NCI-H1436 treated with DMSO at 0.1 percent for 48 hours (cell line): Measurements from ENCODE around the gene ZRANB3.
"Not testable (repeated sequence)": the region's sequence is repeated elsewhere in the genome, so short reads cannot be mapped to it uniquely, and the experiment has no call there.

Experiments
- DNase-seq: peaks from one replicate; lab custom pipeline; 2025; lab: John Stamatoyannopoulos, UW

ZRANB3 gene

GRCh38 chr2:135530313-135531230, at the start of gene ZRANB3:
Gene ZRANB3, minus strand, starts transcription at chr2:135531218.
- peak; percentile 96 for DNase-seq

DNA sequence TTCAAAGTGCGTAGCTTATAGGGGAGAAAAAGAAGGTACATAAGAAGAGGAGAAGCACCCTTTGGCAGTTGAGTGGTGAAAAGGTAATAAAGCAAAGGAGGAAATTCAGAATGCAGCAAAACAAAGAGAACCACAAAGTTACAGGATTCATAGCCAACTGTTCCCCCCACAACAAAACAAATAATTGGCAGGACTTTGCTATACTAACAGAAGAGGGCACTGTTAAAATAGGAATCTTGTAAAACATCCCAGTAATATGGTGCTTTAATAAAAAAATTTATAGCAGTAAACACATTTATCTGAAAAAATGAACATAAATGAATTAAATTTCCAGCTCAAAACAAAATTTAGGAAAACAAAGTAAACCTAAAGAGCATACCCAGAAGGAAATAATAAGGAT, 42.6 kb upstream of the ZRANB3 start:
- no peak for DNase-seq

DNA sequence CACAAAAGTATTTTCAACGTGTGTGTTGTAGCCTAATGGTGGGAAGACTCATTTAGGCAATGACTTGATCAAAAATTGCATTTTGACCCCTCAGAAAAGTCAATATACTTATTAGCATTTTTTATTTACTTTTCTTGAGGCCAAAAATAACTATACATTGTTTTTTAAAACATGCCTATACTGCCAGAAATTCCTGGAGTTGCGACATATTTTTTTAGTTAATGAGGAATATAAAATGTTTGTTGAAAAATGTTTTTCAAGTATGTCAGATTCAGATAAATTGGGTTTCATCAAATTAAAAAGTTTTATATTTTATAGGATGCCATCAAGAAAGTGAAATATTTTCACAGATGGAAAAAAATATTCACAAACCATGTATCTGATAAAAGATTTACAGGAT, 39.9 kb upstream of the ZRANB3 start:
- no peak for DNase-seq

- no peak for DNase-seq
Measured at GRCh38 chr2:135563793-135564192, 32.8 kb upstream of the ZRANB3 start.

GRCh38 chr2:135561925-135562324, 30.9 kb upstream of the ZRANB3 start:
- DNase-seq = no peak

DNA sequence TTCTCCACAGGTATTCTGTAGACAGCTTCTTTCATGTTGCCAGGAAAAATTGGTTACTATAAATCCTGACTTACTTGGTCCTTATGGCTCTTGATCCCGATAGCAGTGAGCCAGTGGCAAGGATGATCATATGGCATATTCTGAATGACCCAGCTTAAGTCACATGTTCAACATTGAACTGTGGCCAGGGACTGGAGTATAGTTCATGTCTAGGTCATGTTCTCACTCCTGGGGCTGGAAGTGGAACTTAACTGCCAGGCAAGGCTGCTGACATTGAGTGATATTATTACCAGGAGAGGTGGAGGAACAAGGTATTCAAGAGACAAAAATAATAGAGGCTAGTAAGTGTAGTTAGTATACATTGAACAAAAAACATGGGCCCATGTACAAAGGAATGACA, 26.5 kb upstream of the ZRANB3 start:
- no peak for DNase-seq

DNA sequence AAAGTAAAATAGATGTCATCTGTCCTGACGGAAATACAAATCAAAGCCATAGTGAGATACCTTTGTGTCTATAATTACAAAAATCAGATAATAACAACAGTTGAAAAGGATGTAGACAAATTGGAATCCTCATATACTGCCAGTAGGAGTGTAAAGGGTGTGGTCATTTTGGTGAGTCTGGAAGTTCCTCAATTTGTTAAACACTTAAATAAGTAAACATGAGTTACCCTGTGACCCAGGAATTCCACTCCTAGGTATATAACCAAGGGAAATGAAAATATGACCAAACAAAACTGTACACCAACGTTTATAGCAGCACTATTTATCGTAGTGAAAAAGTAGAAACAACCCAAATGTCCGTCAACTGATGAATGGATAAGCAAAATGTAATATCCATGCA, 24.3 kb upstream of the ZRANB3 start:
- DNase-seq = no peak

DNA sequence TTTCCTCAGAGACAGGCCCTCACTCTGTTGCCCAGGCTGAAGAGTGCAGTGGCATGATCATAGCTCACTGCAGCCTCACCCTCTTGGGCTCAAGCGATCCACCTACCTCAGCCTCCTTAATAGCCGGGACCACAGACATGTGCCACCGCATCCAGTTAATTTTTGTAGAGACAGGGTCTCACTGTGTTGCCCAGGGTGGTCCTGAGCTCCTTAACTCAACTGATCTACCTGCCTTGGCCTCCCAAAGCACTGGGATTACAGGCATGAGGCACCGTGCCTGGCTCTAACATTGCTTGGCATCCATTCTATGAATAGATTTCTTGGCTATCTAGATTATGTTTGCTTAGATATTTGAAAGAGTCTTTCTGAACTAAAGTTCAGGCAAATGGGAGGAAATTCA, 21.9 kb upstream of the ZRANB3 start:
- DNase-seq = no peak

DNA sequence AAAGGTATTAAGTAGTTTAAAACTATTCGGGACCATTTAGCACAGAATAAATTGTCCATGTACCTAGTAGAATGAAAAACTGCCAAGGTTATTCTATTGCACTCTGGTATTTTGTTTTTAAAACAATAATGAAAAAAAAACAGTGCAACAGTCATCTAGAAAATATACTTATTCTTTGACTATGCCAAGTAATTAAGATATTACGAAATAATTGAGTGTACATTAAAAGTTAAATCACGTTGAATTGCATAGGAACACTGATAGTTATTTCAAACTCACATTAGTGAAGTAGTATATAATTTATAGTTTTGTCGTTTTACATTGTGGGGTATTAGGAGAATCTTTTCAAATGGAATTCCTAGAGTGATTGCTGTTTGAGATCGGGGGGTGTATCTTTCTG, 20.3 kb upstream of the ZRANB3 start:
- no peak for DNase-seq

GRCh38 chr2:135547311-135547710, 16.3 kb upstream of the ZRANB3 start:
- DNase-seq = no peak

- no peak for DNase-seq
Measured at GRCh38 chr2:135546436-135546835, 15.4 kb upstream of the ZRANB3 start.

DNA sequence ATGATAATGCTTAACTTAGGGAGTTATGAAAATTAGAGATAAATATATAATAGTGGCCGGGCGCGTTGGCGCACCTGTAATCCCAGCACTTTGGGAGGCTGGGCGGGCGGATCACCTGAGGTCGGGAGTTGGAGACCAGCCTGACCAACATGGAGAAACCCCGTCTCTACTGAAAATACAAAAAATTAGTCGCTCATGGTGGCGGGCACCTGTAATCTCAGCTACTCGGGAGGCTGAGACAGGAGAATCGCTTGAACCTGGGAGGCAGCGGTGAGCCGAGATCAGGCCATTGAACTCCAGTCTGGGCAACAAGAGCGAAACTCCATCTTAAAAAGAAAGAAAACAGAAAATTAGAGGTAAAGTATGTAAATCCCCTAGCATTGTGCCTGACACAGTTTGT, 2.5 kb upstream of the ZRANB3 start:
- not testable (repeated sequence) for DNase-seq

- no peak for DNase-seq
Measured at GRCh38 chr2:135532581-135532980, 1.6 kb upstream of the ZRANB3 start.

DNA sequence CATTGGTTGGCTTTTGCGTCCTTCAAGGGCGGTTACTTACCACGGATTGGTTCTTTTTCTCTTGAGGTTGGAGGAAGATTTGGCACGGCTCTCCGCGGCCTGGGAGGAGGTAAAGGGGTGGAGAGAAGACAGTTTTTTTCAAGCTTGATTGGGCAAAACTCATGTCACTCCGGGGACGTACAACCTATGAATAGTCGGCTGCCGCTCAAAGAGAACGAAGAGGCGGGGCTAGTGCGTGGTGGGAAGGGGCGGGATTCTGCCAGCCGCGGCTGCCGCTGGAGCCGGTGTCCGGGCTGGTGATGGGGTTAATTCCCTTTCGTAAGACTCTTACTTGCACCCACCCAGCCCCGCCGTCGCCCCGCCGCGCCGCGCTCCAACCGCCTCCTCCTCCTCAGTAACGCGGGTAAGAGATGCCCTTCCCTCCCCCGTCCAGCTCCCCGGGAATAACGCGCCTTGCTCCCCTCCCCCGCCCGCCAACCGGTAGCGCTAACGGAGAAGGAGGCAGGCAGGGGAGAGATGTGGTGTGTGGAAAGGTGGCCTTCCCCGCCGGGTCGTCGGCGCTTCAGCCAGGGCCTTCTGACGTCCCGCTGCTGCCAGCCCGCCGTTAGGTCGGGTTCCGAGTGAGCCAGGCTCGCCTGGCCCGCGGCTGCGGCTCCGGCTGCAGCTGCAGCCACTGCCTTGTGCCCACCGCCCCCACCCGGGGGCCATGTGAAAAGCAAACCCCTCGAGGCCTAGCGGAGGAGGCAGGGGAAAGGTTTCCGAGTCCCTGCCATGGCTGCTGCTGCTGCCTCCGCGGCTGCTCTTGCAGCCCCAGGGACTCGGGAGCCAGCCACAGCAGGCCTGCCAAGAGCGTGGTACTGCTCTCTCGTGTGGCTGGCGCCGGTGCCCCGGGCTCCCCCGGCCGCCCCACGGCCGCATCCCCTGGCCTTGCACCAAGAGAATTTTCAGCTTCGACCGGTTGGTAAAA, 496 bp upstream of the ZRANB3 start, which contains the start of gene R3HDM1:
TSS of gene R3HDM1 (plus strand) at position 254 of the 967 bp plus-strand sequence. CDS start 73,362 bp downstream, outside the sequence.
- DNase-seq = peak; percentile 98

GRCh38 chr2:135528006-135528405, 3.0 kb downstream of the ZRANB3 start:
- no peak for DNase-seq

- DNase-seq = no peak
Measured at GRCh38 chr2:135525786-135526185, 5.2 kb downstream of the ZRANB3 start.

GRCh38 chr2:135512099-135512498, 18.9 kb downstream of the ZRANB3 start:
- no peak for DNase-seq

- DNase-seq = no peak
Measured at GRCh38 chr2:135510577-135510976, 20.4 kb downstream of the ZRANB3 start.

GRCh38 chr2:135504811-135505210, 26.2 kb downstream of the ZRANB3 start:
- no peak for DNase-seq

DNA sequence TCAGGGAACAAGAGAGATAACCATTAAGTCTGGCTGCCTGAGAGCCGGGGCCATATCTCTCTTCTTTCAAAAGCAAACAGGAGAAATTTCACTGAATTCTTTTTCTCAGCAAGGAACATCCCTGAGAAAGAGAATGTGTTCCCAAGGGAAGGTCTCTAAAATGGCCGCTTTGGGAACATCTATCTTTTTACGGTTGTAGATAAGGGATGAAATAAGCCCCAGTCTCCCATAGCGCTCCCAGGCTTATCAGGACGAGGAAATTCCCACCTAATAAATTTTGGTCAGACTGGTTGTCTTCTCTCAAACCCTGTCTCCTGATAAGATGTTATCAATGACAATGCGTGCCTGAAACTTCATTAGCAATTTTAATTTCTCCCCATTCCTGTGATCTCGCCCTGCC, 32.4 kb downstream of the ZRANB3 start:
- DNase-seq = not testable (repeated sequence)

GRCh38 chr2:135494917-135495316, 36.1 kb downstream of the ZRANB3 start:
- no peak for DNase-seq

GRCh38 chr2:135494503-135494902, 36.5 kb downstream of the ZRANB3 start:
- DNase-seq = no peak

DNA sequence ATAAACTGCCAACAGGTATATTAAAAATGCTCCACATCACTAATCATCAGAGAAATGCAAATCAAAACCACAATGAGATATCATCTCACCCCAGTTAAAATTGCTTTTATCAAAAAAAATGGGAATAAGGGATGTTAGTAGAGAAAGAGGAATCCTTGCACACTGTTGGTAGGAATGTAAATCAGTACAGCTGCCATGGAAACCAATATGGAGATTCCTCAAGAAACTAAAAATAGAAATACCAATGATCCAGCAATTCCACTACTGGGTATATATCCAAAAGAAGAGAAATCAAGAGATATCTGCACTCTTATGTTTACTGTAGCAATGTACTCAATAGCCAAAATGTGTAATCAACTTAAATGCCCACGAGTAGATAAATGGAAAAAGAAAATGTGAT, 40.6 kb downstream of the ZRANB3 start:
- DNase-seq = no peak
